HepG2 (cell line): ENCODE measurements around the gene CSTF2. TPM values are rescaled to one million over a fixed set of nuclear protein-coding genes. Genes with fewer than 3 reads are reported as not detected.

Experiments used
- AHR ChIP-seq: IDR thresholded peaks from 2 replicates; pipeline ENCODE4 v1.6.1; 2018; ENCODE audit warnings: missing genetic modification reagents, missing compliant biosample characterization
- CCDC6 ChIP-seq: sonication (generic); formaldehyde crosslinking; IDR thresholded peaks from 2 replicates; pipeline ENCODE4 v1.8.1; 2022; ENCODE audit warnings: mild to moderate bottlenecking, missing genetic modification reagents, moderate library complexity
- CREB1 ChIP-seq, 2 experiments: fragments of 450-650 bp in 1 of 2; IDR thresholded peaks; 2 replicates each; pipeline ENCODE4 v1.6.1; 2016 to 2017; ENCODE audit warnings: control low read depth in 1 of 2, mild to moderate bottlenecking in 1 of 2, missing compliant biosample characterization in 1 of 2, missing genetic modification characterization in 1 of 2
- GATAD1 ChIP-seq: IDR thresholded peaks from 2 replicates; pipeline ENCODE4 v1.6.1; 2016; ENCODE audit warnings: missing genetic modification reagents, missing compliant biosample characterization
- GLMP ChIP-seq: sonication (generic); formaldehyde crosslinking; IDR thresholded peaks from 2 replicates; pipeline ENCODE4 v1.9.0; 2021; ENCODE audit warnings: missing genetic modification reagents, mild to moderate bottlenecking, borderline replicate concordance
- IKZF4 ChIP-seq: sonication (generic); formaldehyde crosslinking; IDR thresholded peaks from 2 replicates; pipeline ENCODE4 v1.5.1; 2020; ENCODE audit warnings: borderline replicate concordance, mild to moderate bottlenecking, low read depth, missing genetic modification reagents; ENCODE audit errors: not compliant biosample characterization
- MTF2 ChIP-seq: sonication (generic); formaldehyde crosslinking; IDR thresholded peaks from 2 replicates; pipeline ENCODE4 v1.5.0; 2020; ENCODE audit warnings: missing genetic modification reagents, borderline replicate concordance
- NBN ChIP-seq: fragments of 450-650 bp; conservative IDR thresholded peaks from 2 replicates; pipeline ENCODE4 v1.6.1; 2017
- POLR2AphosphoS2 ChIP-seq: IDR thresholded peaks from 2 replicates; pipeline ENCODE4 v1.6.1; 2011; ENCODE audit warnings: low read depth, low read length, improper control_type of control experiment
- STAT5B ChIP-seq: sonication (generic); formaldehyde crosslinking; IDR thresholded peaks from 2 replicates; pipeline ENCODE4 v1.4.0; 2020; ENCODE audit warnings: missing genetic modification reagents
- TERF1 ChIP-seq: sonication (generic); formaldehyde crosslinking; IDR thresholded peaks from 2 replicates; pipeline ENCODE4 v1.8.0; 2022; ENCODE audit warnings: mild to moderate bottlenecking, missing genetic modification reagents, moderate library complexity
- TP53 ChIP-seq: sonication (generic); formaldehyde crosslinking; conservative IDR thresholded peaks from 2 replicates; pipeline ENCODE4 v1.4.0; 2020; ENCODE audit warnings: missing genetic modification reagents
- U2AF1 ChIP-seq: fragments of 200-400 bp; formaldehyde crosslinking; optimal IDR thresholded peaks from 2 replicates; pipeline ENCODE3; 2017; ENCODE audit warnings: mild to moderate bottlenecking, low read depth, low read length
- ZFX ChIP-seq: sonication (generic); formaldehyde crosslinking; IDR thresholded peaks from 2 replicates; pipeline ENCODE4 v1.4.0; 2020; ENCODE audit warnings: mild to moderate bottlenecking, low read depth, missing genetic modification reagents, moderate library complexity
- ZMYM3 ChIP-seq: sonication (generic); formaldehyde crosslinking; IDR thresholded peaks from 2 replicates; pipeline ENCODE4 v1.5.1; 2020; ENCODE audit warnings: mild to moderate bottlenecking, missing genetic modification reagents
- ZNF256 ChIP-seq: sonication (generic); formaldehyde crosslinking; conservative IDR thresholded peaks from 2 replicates; pipeline ENCODE4 v1.4.0; 2020; ENCODE audit warnings: missing genetic modification reagents
- ZNF781 ChIP-seq: sonication (generic); formaldehyde crosslinking; IDR thresholded peaks from 2 replicates; pipeline ENCODE4 v1.5.1; 2020; ENCODE audit warnings: borderline replicate concordance, mild to moderate bottlenecking, missing genetic modification reagents; ENCODE audit errors: not compliant biosample characterization
- polyA plus RNA-seq, 8 experiments: library from polyadenylated mRNA; depleted of rRNA in 3 of 8; stranded (reverse) in 7 of 8; unstranded in 1 of 8; fragments of >200 nt; fragmentation: Illumina TruSeq in 4 of 8; extraction: Trizol in 4 of 8; gene quantifications; 2 replicates each; pipeline versions ENCODE4 v1.2.1 to v1.2.3, GENCODE V29; 2011 to 2016; ENCODE audit warnings: low read depth in 4 of 8, missing spikeins in 1 of 8, mixed read lengths in 1 of 8; ENCODE audit not compliant: insufficient read depth in 1 of 8
- total RNA-seq, 5 experiments: library from RNA; depleted of rRNA; stranded (reverse); fragments of >200 nt; fragmentation: Illumina TruSeq; extraction: Trizol; gene quantifications; 2 replicates each; pipeline ENCODE4 v1.2.3, GENCODE V29; 2016; ENCODE audit warnings: low read depth in 1 of 5
- TF ChIP-seq, protein P1 (sequence below), 2 experiments: sonication (generic) in 1 of 2; formaldehyde crosslinking in 1 of 2; IDR thresholded peaks; 2 replicates each; pipeline versions ENCODE4 v1.6.1 to v1.9.0; 2014 to 2022; ENCODE audit warnings: antibody characterized with exemption in 1 of 2, borderline replicate concordance in 1 of 2, inconsistent platforms in 1 of 2, low read depth in 1 of 2, missing genetic modification reagents in 1 of 2
- TF ChIP-seq, protein P2 (sequence below): sonication (generic); formaldehyde crosslinking; IDR thresholded peaks from 2 replicates; pipeline ENCODE4 v1.4.0; 2020; ENCODE audit warnings: low read depth, mild to moderate bottlenecking, missing genetic modification reagents

The CSTF2 gene
- total and polyA plus RNA-seq, 2 of the 13 experiments (the other 11 are each of a cell fraction or from before 2014, with no cell fraction given): 19.7 to 26.7 TPM

GRCh38 chrX:100819837-100820666 lies at the start of gene CSTF2 (continued):
- TF ChIP-seq, protein P1, sequence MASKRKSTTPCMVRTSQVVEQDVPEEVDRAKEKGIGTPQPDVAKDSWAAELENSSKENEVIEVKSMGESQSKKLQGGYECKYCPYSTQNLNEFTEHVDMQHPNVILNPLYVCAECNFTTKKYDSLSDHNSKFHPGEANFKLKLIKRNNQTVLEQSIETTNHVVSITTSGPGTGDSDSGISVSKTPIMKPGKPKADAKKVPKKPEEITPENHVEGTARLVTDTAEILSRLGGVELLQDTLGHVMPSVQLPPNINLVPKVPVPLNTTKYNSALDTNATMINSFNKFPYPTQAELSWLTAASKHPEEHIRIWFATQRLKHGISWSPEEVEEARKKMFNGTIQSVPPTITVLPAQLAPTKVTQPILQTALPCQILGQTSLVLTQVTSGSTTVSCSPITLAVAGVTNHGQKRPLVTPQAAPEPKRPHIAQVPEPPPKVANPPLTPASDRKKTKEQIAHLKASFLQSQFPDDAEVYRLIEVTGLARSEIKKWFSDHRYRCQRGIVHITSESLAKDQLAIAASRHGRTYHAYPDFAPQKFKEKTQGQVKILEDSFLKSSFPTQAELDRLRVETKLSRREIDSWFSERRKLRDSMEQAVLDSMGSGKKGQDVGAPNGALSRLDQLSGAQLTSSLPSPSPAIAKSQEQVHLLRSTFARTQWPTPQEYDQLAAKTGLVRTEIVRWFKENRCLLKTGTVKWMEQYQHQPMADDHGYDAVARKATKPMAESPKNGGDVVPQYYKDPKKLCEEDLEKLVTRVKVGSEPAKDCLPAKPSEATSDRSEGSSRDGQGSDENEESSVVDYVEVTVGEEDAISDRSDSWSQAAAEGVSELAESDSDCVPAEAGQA (IDR thresholded peaks at IDR 0.05; ENCODE audit: low read depth): no peak
- TF ChIP-seq, protein P1 (CRISPR knock-in tag; IDR thresholded peaks at IDR 0.05; ENCODE audit: borderline replicate concordance): no peak
- TF ChIP-seq IKZF4 (CRISPR knock-in tag) (no peak), ZNF256 (no peak), U2AF1 (no peak), ZMYM3 (no peak), STAT5B (CRISPR knock-in tag) (no peak), GLMP (CRISPR knock-in tag) (no peak), CCDC6 (CRISPR knock-in tag) (no peak), ZFX (CRISPR knock-in tag) (no peak), TERF1 (no peak), TP53 (CRISPR knock-in tag) (no peak), MTF2 (CRISPR knock-in tag) (no peak), CREB1 (IDR thresholded peaks at IDR 0.05) (no peak), CREB1 (CRISPR knock-in tag; IDR thresholded peaks at IDR 0.05) (peak; percentile 34; the same call in 1 of the 2 replicates), GATAD1 (peak; percentile 91), POLR2AphosphoS2 (no peak), NBN (no peak), ZNF781 (CRISPR knock-in tag) (no peak), AHR (CRISPR knock-in tag) (no peak)
- TF ChIP-seq, protein P2, sequence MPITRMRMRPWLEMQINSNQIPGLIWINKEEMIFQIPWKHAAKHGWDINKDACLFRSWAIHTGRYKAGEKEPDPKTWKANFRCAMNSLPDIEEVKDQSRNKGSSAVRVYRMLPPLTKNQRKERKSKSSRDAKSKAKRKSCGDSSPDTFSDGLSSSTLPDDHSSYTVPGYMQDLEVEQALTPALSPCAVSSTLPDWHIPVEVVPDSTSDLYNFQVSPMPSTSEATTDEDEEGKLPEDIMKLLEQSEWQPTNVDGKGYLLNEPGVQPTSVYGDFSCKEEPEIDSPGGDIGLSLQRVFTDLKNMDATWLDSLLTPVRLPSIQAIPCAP: no peak
